Nephron progenitor cell (in vitro differentiated cells): ENCODE measurements around the gene CBX4.

ENCODE experiments used
- DNase-seq: peaks from one replicate; pipeline ENCODE4 v3.0.0; 2021
- H3K27ac Mint-ChIP-seq: 2 replicates; pipeline ENCODE4 v1.8.0; 2021; ENCODE audit warnings: mild to moderate bottlenecking, moderate library complexity, mixed read lengths
- H3K27me3 Mint-ChIP-seq: 2 replicates; pipeline ENCODE4 v1.8.0; 2021; ENCODE audit warnings: mild to moderate bottlenecking, low read depth, mixed read lengths; ENCODE audit not compliant: poor library complexity
- H3K36me3 Mint-ChIP-seq: 2 replicates; pipeline ENCODE4 v1.8.0; 2021; ENCODE audit warnings: low read depth, mixed read lengths
- H3K4me1 Mint-ChIP-seq: 2 replicates; pipeline ENCODE4 v1.8.0; 2021; ENCODE audit warnings: mixed read lengths
- H3K4me3 Mint-ChIP-seq: 2 replicates; pipeline ENCODE4 v1.8.0; 2021; ENCODE audit warnings: mild to moderate bottlenecking, moderate library complexity, mixed read lengths
- H3K9me3 Mint-ChIP-seq: 2 replicates; pipeline ENCODE4 v1.8.0; 2021; ENCODE audit warnings: mild to moderate bottlenecking, moderate library complexity, mixed read lengths
- TF ChIP-seq, protein P1 (sequence below): fragments of 200-600 bp; sonication (generic); IDR thresholded peaks from 2 replicates; pipeline ENCODE4 v1.5.0; 2021; ENCODE audit warnings: antibody characterized with exemption

Gene CBX4

DNA sequence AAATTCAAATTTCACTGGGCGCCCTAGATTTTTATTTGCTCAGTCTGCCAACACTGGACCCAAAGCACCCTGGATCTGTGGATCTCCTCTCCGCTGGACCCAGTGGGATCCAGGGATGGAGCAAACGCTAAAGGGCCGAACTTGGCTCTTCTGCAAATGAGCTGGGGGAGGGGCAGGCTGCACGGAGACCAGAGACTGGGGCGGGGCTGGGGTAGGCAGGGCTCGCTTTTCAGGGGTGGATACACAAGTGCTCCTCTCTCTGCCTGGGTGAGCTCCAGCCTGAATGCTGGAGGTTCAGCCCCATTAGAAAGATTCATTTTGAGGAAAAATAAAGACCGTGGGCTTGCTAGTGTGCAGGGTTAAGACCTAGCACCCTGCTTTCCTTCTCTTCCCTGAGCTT is 8.9 kb downstream of the CBX4 start:
- H3K4me1 Mint-ChIP-seq, result peaks cover 56% of the 10 kb centered on the region
- peaks cover 4% of the 10 kb centered on the region for H3K36me3 Mint-ChIP-seq
- no peak overlapping the region for H3K4me3 Mint-ChIP-seq
- peaks cover 98% of the 10 kb centered on the region for H3K27me3 Mint-ChIP-seq
- TF ChIP-seq, protein P1, sequence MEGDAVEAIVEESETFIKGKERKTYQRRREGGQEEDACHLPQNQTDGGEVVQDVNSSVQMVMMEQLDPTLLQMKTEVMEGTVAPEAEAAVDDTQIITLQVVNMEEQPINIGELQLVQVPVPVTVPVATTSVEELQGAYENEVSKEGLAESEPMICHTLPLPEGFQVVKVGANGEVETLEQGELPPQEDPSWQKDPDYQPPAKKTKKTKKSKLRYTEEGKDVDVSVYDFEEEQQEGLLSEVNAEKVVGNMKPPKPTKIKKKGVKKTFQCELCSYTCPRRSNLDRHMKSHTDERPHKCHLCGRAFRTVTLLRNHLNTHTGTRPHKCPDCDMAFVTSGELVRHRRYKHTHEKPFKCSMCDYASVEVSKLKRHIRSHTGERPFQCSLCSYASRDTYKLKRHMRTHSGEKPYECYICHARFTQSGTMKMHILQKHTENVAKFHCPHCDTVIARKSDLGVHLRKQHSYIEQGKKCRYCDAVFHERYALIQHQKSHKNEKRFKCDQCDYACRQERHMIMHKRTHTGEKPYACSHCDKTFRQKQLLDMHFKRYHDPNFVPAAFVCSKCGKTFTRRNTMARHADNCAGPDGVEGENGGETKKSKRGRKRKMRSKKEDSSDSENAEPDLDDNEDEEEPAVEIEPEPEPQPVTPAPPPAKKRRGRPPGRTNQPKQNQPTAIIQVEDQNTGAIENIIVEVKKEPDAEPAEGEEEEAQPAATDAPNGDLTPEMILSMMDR, result no peak
- H3K9me3 Mint-ChIP-seq, result no peaks in the 10 kb centered on the region
- H3K27ac Mint-ChIP-seq, result no peak overlapping the region
- no peak for DNase-seq

- TF ChIP-seq, protein P1, result no peak
- H3K9me3 Mint-ChIP-seq, result peaks cover 2% of the 10 kb centered on the region
- H3K36me3 Mint-ChIP-seq, result peaks cover 3% of the 10 kb centered on the region
- DNase-seq, result no peak
- H3K27me3 Mint-ChIP-seq, result peaks cover 97% of the 10 kb centered on the region
- no peak overlapping the region for H3K4me3 Mint-ChIP-seq
- H3K27ac Mint-ChIP-seq, result no peak overlapping the region
- H3K4me1 Mint-ChIP-seq, result peaks cover 48% of the 10 kb centered on the region
These were observed 9.8 kb downstream of the CBX4 start for GRCh38 chr17:79829457-79829856.

DNA sequence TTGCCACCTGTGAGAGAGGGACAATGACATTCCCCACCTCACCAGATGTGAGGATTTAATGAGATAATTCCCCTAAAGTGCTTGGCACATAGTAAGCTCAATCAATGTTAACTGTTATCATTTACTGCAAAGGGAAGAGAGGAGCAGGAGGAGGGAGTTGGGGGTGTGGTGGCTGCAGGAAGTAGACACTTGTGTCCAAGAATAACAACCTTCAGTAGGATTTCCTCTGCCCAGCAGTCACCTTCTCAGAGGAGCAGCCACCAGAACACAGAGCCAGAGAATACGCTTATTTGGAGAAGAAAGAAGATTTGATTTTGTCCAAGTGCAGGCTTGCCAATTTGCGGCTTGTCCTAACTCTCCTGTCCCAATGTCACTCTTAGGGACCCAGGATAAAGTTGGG is 10.2 kb downstream of the CBX4 start:
- Mint-ChIP-seq H3K27me3 (peaks cover 97% of the 10 kb centered on the region), H3K36me3 (peaks cover 5% of the 10 kb centered on the region), H3K9me3 (peaks cover 5% of the 10 kb centered on the region), H3K27ac (no peak overlapping the region), H3K4me3 (no peak overlapping the region), H3K4me1 (peaks cover 46% of the 10 kb centered on the region)
- TF ChIP-seq, protein P1, result no peak
- DNase-seq, result no peak

GRCh38 chr17:79826841-79827578 is 12.2 kb downstream of the CBX4 start:
- no peak for DNase-seq
- Mint-ChIP-seq H3K27ac (no peak overlapping the region), H3K4me3 (no peak overlapping the region), H3K27me3 (peaks cover 98% of the 10 kb centered on the region), H3K36me3 (peaks cover 5% of the 10 kb centered on the region), H3K9me3 (peaks cover 5% of the 10 kb centered on the region), H3K4me1 (peaks cover 38% of the 10 kb centered on the region)
- TF ChIP-seq, protein P1, result no peak

GRCh38 chr17:79826204-79826680 is 13.0 kb downstream of the CBX4 start:
- Mint-ChIP-seq H3K9me3 (peaks cover 5% of the 10 kb centered on the region), H3K4me1 (peaks cover 33% of the 10 kb centered on the region), H3K27me3 (peaks cover 96% of the 10 kb centered on the region), H3K4me3 (no peak overlapping the region), H3K36me3 (peaks cover 5% of the 10 kb centered on the region), H3K27ac (no peak overlapping the region)
- DNase-seq, result no peak
- TF ChIP-seq, protein P1, result no peak

DNA sequence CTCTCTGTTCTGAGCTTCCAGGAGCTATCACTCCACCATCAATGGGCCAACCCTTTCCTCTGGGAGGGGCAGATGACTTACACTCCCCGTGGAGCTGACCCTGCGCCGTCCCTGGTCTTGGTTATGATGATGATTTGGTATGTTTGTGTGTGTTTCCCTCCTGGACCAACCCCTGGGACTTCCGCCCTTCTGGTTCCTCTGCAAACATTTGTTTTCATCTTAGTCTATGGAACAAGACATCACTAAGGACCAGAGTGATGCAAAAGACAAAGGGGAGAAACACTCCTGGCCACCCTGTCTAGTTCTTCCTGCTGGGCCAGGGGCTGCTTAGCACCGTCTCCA is 13.7 kb downstream of the CBX4 start:
- Mint-ChIP-seq H3K4me1 (peaks cover 33% of the 10 kb centered on the region), H3K36me3 (peaks cover 5% of the 10 kb centered on the region), H3K27ac (no peak overlapping the region), H3K4me3 (no peak overlapping the region), H3K27me3 (peaks cover 96% of the 10 kb centered on the region), H3K9me3 (peaks cover 5% of the 10 kb centered on the region)
- TF ChIP-seq, protein P1, result no peak
- DNase-seq, result no peak
